Hepatocyte (in vitro differentiated cells): ENCODE measurements around the gene MYH7. TPM values are rescaled to one million over a fixed set of nuclear protein-coding genes. Genes with fewer than 3 reads are reported as not detected.

ENCODE experiments used
- DNase-seq: peaks from one replicate; pipeline ENCODE4 v3.0.0-alpha.2; 2016; ENCODE audit warnings: low spot score
- H2AFZ ChIP-seq: fragments of 200-600 bp; sonication (generic); 2 replicates; pipeline ENCODE4 v1.6.0; 2016; ENCODE audit warnings: antibody characterized with exemption, mild to moderate bottlenecking
- H3K27ac ChIP-seq: fragments of 200-600 bp; sonication (generic); 2 replicates; pipeline ENCODE4 v1.5.1; 2016; ENCODE audit warnings: mild to moderate bottlenecking
- H3K27me3 ChIP-seq: fragments of 200-600 bp; sonication (generic); 2 replicates; pipeline ENCODE4 v1.6.1; 2016
- H3K36me3 ChIP-seq: fragments of 200-600 bp; sonication (generic); replicated peaks from 2 replicates; pipeline ENCODE4 v1.5.1; 2016; ENCODE audit warnings: low read depth; ENCODE audit not compliant: insufficient read depth
- H3K4me1 ChIP-seq: fragments of 200-600 bp; sonication (generic); 2 replicates; pipeline ENCODE4 v1.5.1; 2016; ENCODE audit warnings: mild to moderate bottlenecking, moderate library complexity; ENCODE audit not compliant: insufficient read depth
- H3K4me2 ChIP-seq: fragments of 200-600 bp; sonication (generic); 2 replicates; pipeline ENCODE4 v1.6.0; 2016
- H3K4me3 ChIP-seq: fragments of 200-600 bp; sonication (generic); 2 replicates; pipeline ENCODE4 v1.5.1; 2016; ENCODE audit warnings: mild to moderate bottlenecking
- H3K79me2 ChIP-seq: fragments of 200-600 bp; sonication (generic); 2 replicates; pipeline ENCODE4 v1.6.0; 2017; ENCODE audit warnings: mild to moderate bottlenecking
- H3K9me2 ChIP-seq: fragments of 200-600 bp; sonication (generic); replicated peaks from 2 replicates; pipeline ENCODE4 v1.6.0; 2017; ENCODE audit warnings: mild to moderate bottlenecking; ENCODE audit not compliant: insufficient read depth
- H3K9me3 ChIP-seq: fragments of 200-600 bp; sonication (generic); 2 replicates; pipeline ENCODE4 v1.5.1; 2016; ENCODE audit warnings: low read depth, mild to moderate bottlenecking
- H4K20me1 ChIP-seq: fragments of 200-600 bp; sonication (generic); 2 replicates; pipeline ENCODE4 v1.6.0; 2016; ENCODE audit warnings: mild to moderate bottlenecking; ENCODE audit not compliant: insufficient read depth, poor library complexity, severe bottlenecking
- CTCF ChIP-seq: fragments of 200-600 bp; sonication (generic); IDR thresholded peaks from 2 replicates; pipeline ENCODE4 v1.5.1; 2016; ENCODE audit warnings: antibody characterized with exemption, mild to moderate bottlenecking; ENCODE audit not compliant: poor library complexity
- EZH2 ChIP-seq: fragments of 200-600 bp; sonication (generic); IDR thresholded peaks from 2 replicates; pipeline ENCODE4 v1.6.1; 2016; ENCODE audit warnings: antibody characterized with exemption, mild to moderate bottlenecking, borderline replicate concordance
- EZH2phosphoT487 ChIP-seq: fragments of 200-600 bp; sonication (generic); IDR thresholded peaks from one replicate; pipeline ENCODE4 v1.6.1; 2018; ENCODE audit warnings: antibody characterized with exemption, mild to moderate bottlenecking, low read depth, moderate library complexity; ENCODE audit not compliant: unreplicated experiment, severe bottlenecking
- WGBS: methylation state at CpG from one replicate; pipeline ENCODE4 v1.1.6; 2016; ENCODE audit warnings: low lambda C conversion rate; ENCODE audit errors: missing lambda C conversion rate; 5-methylcytosine and 5-hydroxymethylcytosine counted together
- polyA plus RNA-seq: library from polyadenylated mRNA; unstranded; fragments of >200 nt; fragmentation: Nextera tagmentation; extraction: Ambion mirVana; gene quantifications from 2 replicates; pipeline ENCODE4 v1.2.1, GENCODE V29; 2016
- total RNA-seq: library from RNA; depleted of rRNA; stranded (reverse); fragments of >200 nt; gene quantifications from 2 replicates; pipeline ENCODE4 v1.2.3, GENCODE V29; 2014

Gene MYH7
- total and polyA plus RNA-seq, 2 experiments from 2014 or later = not detected

DNA sequence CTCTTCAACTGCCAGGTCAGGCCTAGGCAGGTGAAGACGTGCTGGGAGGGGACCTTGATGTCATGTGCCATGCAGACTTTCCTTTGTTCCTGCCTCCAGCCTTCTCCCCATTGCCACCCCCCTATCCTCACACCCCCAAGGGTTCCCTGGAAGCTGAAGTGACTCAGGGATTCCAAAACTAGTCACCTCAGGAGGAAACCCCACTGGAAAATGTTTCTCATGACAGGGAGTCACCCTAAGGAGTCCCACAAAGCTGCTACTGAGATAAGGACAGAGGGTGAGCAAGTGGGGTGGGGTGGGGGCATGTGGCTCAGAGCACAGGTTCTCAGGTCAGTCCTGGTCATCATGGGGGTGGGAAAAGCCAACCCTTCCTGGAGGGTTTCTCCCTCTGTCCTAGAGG, 65.2 kb downstream of the MYH7 start:
- no peaks in the 10 kb centered on the region for H3K27me3 ChIP-seq
- H3K36me3 ChIP-seq = no peaks in the 10 kb centered on the region
- no peak for DNase-seq
- no peaks in the 10 kb centered on the region for H4K20me1 ChIP-seq
- H3K4me1 ChIP-seq = peaks cover 7% of the 10 kb centered on the region
- no peaks in the 10 kb centered on the region for H3K9me3 ChIP-seq
- H3K27ac ChIP-seq = no peak overlapping the region
- no peaks in the 10 kb centered on the region for H3K9me2 ChIP-seq
- H2AFZ ChIP-seq = no peak overlapping the region
- TF ChIP-seq CTCF (no peak), EZH2phosphoT487 (no peak), EZH2 (no peak)
- WGBS = 81% methylated on average over 1 of the region's 1 CpG
- no peak overlapping the region for H3K4me2 ChIP-seq
- H3K4me3 ChIP-seq = no peak overlapping the region
- peaks cover 5% of the 10 kb centered on the region for H3K79me2 ChIP-seq

DNA sequence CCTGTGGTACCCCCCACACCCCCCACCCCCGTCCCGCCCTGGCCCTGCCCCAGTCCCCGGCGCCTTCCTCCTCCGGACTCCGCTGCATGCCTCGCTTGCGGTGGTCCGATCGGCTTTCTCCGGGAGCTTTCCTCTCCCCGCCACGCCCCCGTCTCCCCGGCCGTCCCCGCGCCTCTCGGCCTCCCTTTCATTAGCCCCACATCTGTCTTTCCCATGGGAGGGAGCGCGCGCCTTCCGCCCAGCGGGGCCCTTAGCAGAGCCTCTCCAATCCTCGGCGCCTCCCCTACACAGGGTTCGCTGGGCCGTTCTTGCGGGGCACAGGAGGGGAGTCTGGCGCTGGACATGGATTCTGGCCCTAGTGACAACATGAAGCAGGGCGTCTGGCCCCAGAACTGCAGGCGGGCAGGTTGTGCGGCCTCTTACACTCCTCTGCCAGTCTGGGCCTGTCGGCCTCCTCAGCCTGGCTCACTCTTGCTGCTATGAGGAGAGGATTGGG, 69.0 kb downstream of the MYH7 start:
- peaks cover 14% of the 10 kb centered on the region for H3K4me1 ChIP-seq
- DNase-seq = peak; percentile 87
- H3K4me3 ChIP-seq = no peak overlapping the region
- H3K79me2 ChIP-seq = peaks cover 38% of the 10 kb centered on the region
- H3K36me3 ChIP-seq = no peaks in the 10 kb centered on the region
- no peaks in the 10 kb centered on the region for H3K27me3 ChIP-seq
- H3K4me2 ChIP-seq = peak overlapping the region; percentile 96
- WGBS = 8% methylated on average over 17 of the region's 34 CpGs
- H4K20me1 ChIP-seq = peaks cover 5% of the 10 kb centered on the region
- H3K27ac ChIP-seq = peak overlapping the region; percentile 99
- H2AFZ ChIP-seq = peak overlapping the region; percentile 61
- no peaks in the 10 kb centered on the region for H3K9me3 ChIP-seq
- no peaks in the 10 kb centered on the region for H3K9me2 ChIP-seq
- TF ChIP-seq CTCF (no peak), EZH2 (no peak), EZH2phosphoT487 (no peak)

DNA sequence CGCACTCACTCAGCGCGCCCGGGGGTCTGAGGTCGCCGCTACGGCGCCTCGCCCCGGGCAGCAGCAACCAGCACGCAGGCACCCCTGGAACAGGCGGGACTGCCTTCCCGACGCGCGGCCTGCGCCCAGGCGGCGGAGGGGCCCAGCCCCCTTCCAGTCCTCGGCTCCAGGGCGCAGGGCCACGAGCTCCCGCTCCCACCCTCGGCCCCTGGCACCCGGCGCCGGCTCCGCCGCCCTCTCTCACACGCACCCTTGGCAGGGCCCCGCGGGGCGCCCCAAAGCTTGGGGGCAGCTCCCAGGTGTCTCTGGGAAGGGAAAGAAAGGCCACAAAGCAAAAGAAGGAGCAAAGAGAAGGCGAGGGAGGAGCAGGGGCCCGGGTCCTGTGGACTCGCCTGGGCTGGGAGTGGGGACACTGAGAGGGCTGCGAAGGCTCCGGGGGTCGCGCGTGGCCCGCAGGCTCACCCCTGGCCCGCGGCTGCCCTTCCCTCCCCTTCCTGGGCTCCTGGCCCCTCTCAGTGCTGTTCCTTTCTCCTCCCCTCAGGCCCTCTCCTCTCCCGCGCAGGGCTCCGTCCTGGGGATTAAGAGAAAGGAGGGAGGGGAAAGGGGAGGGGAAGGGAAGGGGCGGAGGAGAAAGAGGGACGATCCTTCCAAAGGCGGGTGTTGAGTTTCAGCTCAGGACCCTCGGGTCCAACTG, 69.6 kb downstream of the MYH7 start:
- H3K4me3 ChIP-seq = peak overlapping the region; percentile 61
- peaks cover 14% of the 10 kb centered on the region for H3K4me1 ChIP-seq
- peak overlapping the region; percentile 80 for H2AFZ ChIP-seq

More for the DNA sequence above, 69.6 kb downstream of the MYH7 start:
- H3K27me3 ChIP-seq = no peaks in the 10 kb centered on the region
- TF ChIP-seq EZH2 (no peak), CTCF (no peak), EZH2phosphoT487 (no peak)
- DNase-seq = peak; percentile 86
- 1% methylated on average over 31 of the region's 51 CpGs for WGBS
- H3K36me3 ChIP-seq = no peaks in the 10 kb centered on the region
- no peaks in the 10 kb centered on the region for H3K9me2 ChIP-seq
- peaks cover 11% of the 10 kb centered on the region for H4K20me1 ChIP-seq
- H3K4me2 ChIP-seq = peak overlapping the region; percentile 96
- H3K9me3 ChIP-seq = no peaks in the 10 kb centered on the region
- H3K79me2 ChIP-seq = peaks cover 42% of the 10 kb centered on the region
- H3K27ac ChIP-seq = peak overlapping the region; percentile 99
